Anterior cingulate cortex (tissue), 58 donors: ENCODE results near the gene CTAGE1.
"Not testable (repeated sequence)": the region's sequence is repeated elsewhere in the genome, so short reads cannot be mapped to it uniquely, and the experiment has no call there.

ENCODE experiments used
- DNase-seq, 58 donors: peaks; one replicate each; lab custom pipeline; 2025; lab: John Stamatoyannopoulos, UW

The CTAGE1 gene

GRCh38 chr18:22398464-22398863 is 19.3 kb downstream of the CTAGE1 start:
- DNase-seq: no peak

- DNase-seq: no peak
Measured at GRCh38 chr18:22394428-22394827, 23.3 kb downstream of the CTAGE1 start.

GRCh38 chr18:22393164-22393563 is 24.6 kb downstream of the CTAGE1 start:
- not testable (repeated sequence) for DNase-seq

- no peak for DNase-seq
Measured at GRCh38 chr18:22391407-22392345, 26.0 kb downstream of the CTAGE1 start.

- DNase-seq: no peak
Measured at GRCh38 chr18:22387787-22388186, 29.9 kb downstream of the CTAGE1 start.

- DNase-seq: no peak
Measured at GRCh38 chr18:22387364-22387763, 30.4 kb downstream of the CTAGE1 start.

GRCh38 chr18:22385718-22386117 is 32.0 kb downstream of the CTAGE1 start:
- no peak for DNase-seq

GRCh38 chr18:22378672-22379282 is 38.9 kb downstream of the CTAGE1 start:
- DNase-seq: no peak

- DNase-seq: no peak
Measured at GRCh38 chr18:22377769-22378168, 39.9 kb downstream of the CTAGE1 start.

- DNase-seq: no peak
Measured at GRCh38 chr18:22370414-22370813, 47.3 kb downstream of the CTAGE1 start.

- no peak for DNase-seq
Measured at GRCh38 chr18:22368021-22368420, 49.7 kb downstream of the CTAGE1 start.

- no peak for DNase-seq
Measured at GRCh38 chr18:22367303-22367702, 50.4 kb downstream of the CTAGE1 start.

GRCh38 chr18:22363867-22364463 is 53.8 kb downstream of the CTAGE1 start:
- no peak for DNase-seq
